Heart right ventricle (tissue), 16 donors: ENCODE measurements around the gene COX5B. TPM values are rescaled to one million over a fixed set of nuclear protein-coding genes. Genes with fewer than 3 reads are reported as not detected.

Experiments used
- ATAC-seq, 8 donors: fragments of 200-7000 bp; cut with Tn5 transposase; one replicate each; pipeline ENCODE4 v1.9.1; 2020; ENCODE audit warnings: mild to moderate bottlenecking in 8 of 8, moderate library complexity in 8 of 8, moderate number of reproducible peaks in 1 of 8
- DNase-seq, 2 donors: peaks; one replicate each; pipeline ENCODE4 v3.0.0-alpha.2; 2020
- H3K27ac ChIP-seq, 10 donors: fragments of 200-600 bp; sonication (generic) in 2 of 10; one replicate each; pipeline versions ENCODE4 v1.5.0 to v1.8.0; 2020 to 2022; ENCODE audit warnings: mild to moderate bottlenecking in 3 of 10
- H3K27me3 ChIP-seq, 7 donors: fragments of 200-600 bp; one replicate each; pipeline ENCODE4 v1.8.0; 2021 to 2022; ENCODE audit warnings: mild to moderate bottlenecking in 2 of 7
- H3K36me3 ChIP-seq, 9 donors: fragments of 200-600 bp; sonication (generic) in 1 of 9; one replicate each; pipeline versions ENCODE4 v1.5.0 to v1.8.0; 2020 to 2022; ENCODE audit warnings: mild to moderate bottlenecking in 2 of 9
- H3K4me1 ChIP-seq, 9 donors: fragments of 200-600 bp; sonication (generic) in 1 of 9; one replicate each; pipeline versions ENCODE4 v1.5.0 to v1.8.0; 2020 to 2022; ENCODE audit warnings: mild to moderate bottlenecking in 4 of 9
- H3K4me3 ChIP-seq, 10 donors: fragments of 200-600 bp; sonication (generic) in 2 of 10; one replicate each; pipeline versions ENCODE4 v1.5.0 to v1.8.0; 2020 to 2022; ENCODE audit warnings: mild to moderate bottlenecking in 7 of 10, moderate library complexity in 2 of 10
- H3K9me3 ChIP-seq, 11 donors: fragments of 200-600 bp in 10 of 11; sonication (generic) in 2 of 11; one replicate each; pipeline versions ENCODE4 v1.5.0 to v1.8.0; 2013 to 2022; ENCODE audit warnings: mild to moderate bottlenecking in 2 of 11, control low read depth in 1 of 11, moderate library complexity in 1 of 11
- WGBS, 2 donors: extraction: QIAGEN DNeasy Blood & Tissue Kit; methylation state at CpG; one replicate each; pipeline ENCODE4 v1.1.7; 2013; ENCODE audit warnings: inconsistent platforms in 1 of 2; 5-methylcytosine and 5-hydroxymethylcytosine counted together
- intact Hi-C, 10 donors: fragments of 100-400 bp; cut with DNase I; formaldehyde crosslinking; loops; one replicate each; pipeline versions ENCODE4 v1.11.1 to v1.14.2; 2022
- polyA plus RNA-seq, 2 donors: library from polyadenylated mRNA; stranded (reverse); fragments of 200-250 nt; gene quantifications; one replicate each; pipeline ENCODE4 v1.2.3, GENCODE V29; 2013
- total RNA-seq, 10 donors: library from RNA; stranded (reverse); fragmentation: NEBNext Ultra II Directional in 3 of 10; extraction: Animal tissue kit (Norgen Biotek cat#: 25700) in 3 of 10; gene quantifications; one replicate each; pipeline versions ENCODE4 v1.2.1 to v1.2.4, GENCODE V29; 2021 to 2023
- TF ChIP-seq, protein P1 (sequence below), 9 donors: fragments of 200-600 bp; sonication (generic) in 2 of 9; IDR thresholded peaks; one replicate each; pipeline versions ENCODE4 v1.5.0 to v1.8.0; 2021 to 2022; ENCODE audit warnings: antibody characterized with exemption in 9 of 9, mild to moderate bottlenecking in 5 of 9, moderate library complexity in 1 of 9
- donor health status: Arrhythmogenic right ventricular cardiomyopathy.
- donor health status: ischemic (EF 13 %, LVEDD 7.1; RV severe dilation, severe dysfunction).
- donor health status: healthy with polysubstance abuse.
- donor health status: DM: no; HTN: yes; CAD: no.
- donor health status: DM: no; HTN: no; CAD: no.
- donor health status: ischemic (EF 25% LVEDD 6.9; RV normal size, moderate dysfunction).
- donor health status: ischemic (EF 25% LVEDD 5.7; RV mildly dilated, moderate dysfunction).
- donor health status: healthy.
- donor health status: DM: yes; HTN: yes; CAD: no.
- donor health status: Ischemic cardiomyopathy.
- donor health status: ischemic (EF 35%, LVEDD 5.7; RV mildly dilated, moderate dysfunction).
- donor health status: nonischemic (EF 11% LVEDD 7.7; RV severe dilation, severe dysfunction).
- donor health status: DM: yes; HTN: yes; CAD: no.
- donor health status: PGD.
- donor health status: ischemic (EF 29% LVEDD 5.4; RV normal size, mild dysfunction).
- donor health status: nonischemic (EF 23%, LVEDD 6.1; RV moderate dilation, normal function).

COX5B gene
- total and polyA plus RNA-seq, 12 donors: 886 to 5,403 (median 1,311) TPM

DNA sequence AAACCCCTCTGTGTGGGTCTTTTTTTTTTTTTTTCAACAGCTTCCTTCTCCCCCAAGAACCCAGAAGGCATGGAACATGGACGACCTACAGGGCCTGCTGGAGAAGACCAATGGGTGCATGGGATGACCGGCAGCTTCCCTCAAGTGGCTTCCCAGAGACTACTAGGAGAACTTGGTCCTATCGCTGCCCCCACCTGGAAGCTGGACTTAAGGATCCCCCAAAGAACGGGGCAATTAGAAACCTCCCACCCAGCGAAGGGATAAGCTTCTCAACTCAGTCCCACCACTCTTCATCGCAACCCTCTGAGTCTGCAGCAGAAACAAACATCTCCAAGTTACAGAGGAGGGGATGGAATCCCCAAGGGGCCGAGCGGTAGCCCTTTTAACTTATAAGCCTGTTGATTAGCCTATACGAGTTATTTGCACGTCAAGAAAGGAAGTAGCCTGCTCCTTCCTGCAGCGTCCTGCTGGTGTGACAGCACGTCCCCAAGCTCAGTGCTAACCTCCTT is 16.6 kb downstream of the COX5B start:
- intact Hi-C loops: loop anchor here in 3 of 10 donors (2.0 kb wide), 1 partner anchor 16 kb away; the partner anchor contains the start of gene COX5B (in 3 of the 3)
- WGBS, 2 donors: 28 to 30% methylated on average over 12 of the region's 12 CpGs
- Histone ChIP-seq H3K4me3 (peak overlapping the region; percentile 56 to 87 (median 68)), H3K4me1 (peaks cover 0 to 38% (median 31%) of the 10 kb centered on the region in 9 donors), H3K27me3 (no peaks in the 10 kb centered on the region), H3K9me3 (no peaks in the 10 kb centered on the region), H3K36me3 (peaks cover 0 to 28% (median 20%) of the 10 kb centered on the region in 9 donors), H3K27ac (peak overlapping the region; percentile 84 to 100 (median 96))
- no peak for ATAC-seq
- TF ChIP-seq, protein P1, sequence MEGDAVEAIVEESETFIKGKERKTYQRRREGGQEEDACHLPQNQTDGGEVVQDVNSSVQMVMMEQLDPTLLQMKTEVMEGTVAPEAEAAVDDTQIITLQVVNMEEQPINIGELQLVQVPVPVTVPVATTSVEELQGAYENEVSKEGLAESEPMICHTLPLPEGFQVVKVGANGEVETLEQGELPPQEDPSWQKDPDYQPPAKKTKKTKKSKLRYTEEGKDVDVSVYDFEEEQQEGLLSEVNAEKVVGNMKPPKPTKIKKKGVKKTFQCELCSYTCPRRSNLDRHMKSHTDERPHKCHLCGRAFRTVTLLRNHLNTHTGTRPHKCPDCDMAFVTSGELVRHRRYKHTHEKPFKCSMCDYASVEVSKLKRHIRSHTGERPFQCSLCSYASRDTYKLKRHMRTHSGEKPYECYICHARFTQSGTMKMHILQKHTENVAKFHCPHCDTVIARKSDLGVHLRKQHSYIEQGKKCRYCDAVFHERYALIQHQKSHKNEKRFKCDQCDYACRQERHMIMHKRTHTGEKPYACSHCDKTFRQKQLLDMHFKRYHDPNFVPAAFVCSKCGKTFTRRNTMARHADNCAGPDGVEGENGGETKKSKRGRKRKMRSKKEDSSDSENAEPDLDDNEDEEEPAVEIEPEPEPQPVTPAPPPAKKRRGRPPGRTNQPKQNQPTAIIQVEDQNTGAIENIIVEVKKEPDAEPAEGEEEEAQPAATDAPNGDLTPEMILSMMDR (IDR thresholded peaks at IDR 0.05): no peak
- no peak for DNase-seq

DNA sequence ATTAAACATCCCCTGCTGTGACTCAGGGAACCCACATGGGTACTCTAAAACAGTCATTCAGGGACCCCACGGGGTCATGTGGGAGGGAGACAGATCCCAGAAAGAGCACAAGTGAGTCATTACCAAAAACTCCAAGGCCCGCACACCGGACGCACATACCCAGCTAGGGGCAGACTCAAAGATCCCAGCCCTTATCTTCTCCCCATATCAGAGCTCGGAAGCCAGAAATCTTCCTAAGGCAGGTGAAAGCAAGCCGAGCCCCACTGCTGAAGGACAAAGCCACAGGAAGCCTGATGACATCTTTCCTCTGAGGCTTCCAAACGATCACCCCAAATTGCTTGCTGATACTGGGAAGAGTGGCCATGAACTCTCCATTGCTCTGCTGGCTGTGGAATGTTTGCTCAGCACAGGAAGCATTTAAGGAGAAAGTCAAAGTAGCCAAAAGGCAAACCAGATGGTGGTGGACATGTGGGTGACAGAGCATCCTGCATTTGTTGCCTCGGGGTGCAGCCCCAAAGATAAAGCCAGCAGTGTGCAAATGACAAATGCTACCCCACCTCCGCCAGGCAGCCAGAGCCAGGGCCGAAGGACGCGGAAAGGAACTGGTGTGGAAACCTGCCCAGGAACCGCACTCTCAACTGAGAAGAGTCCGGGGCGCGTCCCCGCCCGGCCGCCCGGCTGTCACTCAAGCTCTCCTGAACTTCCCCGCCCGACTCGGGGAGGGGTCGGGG is 17.2 kb downstream of the COX5B start:
- DNase-seq: peak; percentile 74 to 77
- Histone ChIP-seq H3K4me1 (peaks cover 0 to 38% (median 31%) of the 10 kb centered on the region in 9 donors), H3K27ac (peak overlapping the region; percentile 84 to 100 (median 96)), H3K27me3 (no peaks in the 10 kb centered on the region), H3K9me3 (no peaks in the 10 kb centered on the region), H3K36me3 (peaks cover 0 to 22% (median 13%) of the 10 kb centered on the region in 9 donors), H3K4me3 (peak overlapping the region; percentile 56 to 87 (median 68))
- ATAC-seq: peak; percentile 18 to 54 (median 52)
- intact Hi-C loops: loop anchor here in 4 of 10 donors (1.0 to 2.0 kb wide), 2 partner anchors 16 to 18 kb away; partner anchors contain the start of gene COX5B (in 3 of the 4)
- TF ChIP-seq, protein P1 (IDR thresholded peaks at IDR 0.05): no peak
- WGBS, 2 donors: 1% methylated on average over 24 of the region's 24 CpGs

DNA sequence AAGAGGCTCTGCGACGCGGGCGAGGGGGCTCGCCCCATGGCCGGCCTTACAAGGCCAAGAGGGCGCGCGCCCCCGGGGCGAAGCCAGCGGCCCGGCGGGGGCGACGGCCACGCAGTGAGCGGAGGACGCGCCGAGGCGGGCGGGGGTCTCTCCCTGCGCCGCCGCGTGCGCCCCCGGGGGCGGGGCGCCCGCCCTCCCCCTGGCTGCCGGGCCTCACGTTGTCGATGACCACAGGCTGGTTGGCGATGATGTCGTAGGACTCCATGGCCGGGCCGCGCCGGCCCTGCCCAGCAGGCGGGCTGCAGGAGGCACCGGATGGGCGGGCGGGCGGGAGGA is 17.7 kb downstream of the COX5B start:
- Histone ChIP-seq H3K27ac (peak overlapping the region; percentile 84 to 100 (median 96)), H3K27me3 (no peaks in the 10 kb centered on the region), H3K4me1 (peaks cover 0 to 38% (median 31%) of the 10 kb centered on the region in 9 donors), H3K4me3 (peak overlapping the region; percentile 56 to 87 (median 68)), H3K9me3 (no peaks in the 10 kb centered on the region), H3K36me3 (peaks cover 0 to 19% (median 8%) of the 10 kb centered on the region in 9 donors)
- intact Hi-C loops: loop anchor here in 4 of 10 donors (1.0 to 2.0 kb wide), 2 partner anchors 17 to 18 kb away; partner anchors contain the start of gene COX5B (in 3 of the 4)
- ATAC-seq (no peak), DNase-seq (no peak)
- WGBS, 2 donors: 0 to 1% methylated on average over 34 to 46 of the region's 46 CpGs
- TF ChIP-seq, protein P1 (IDR thresholded peaks at IDR 0.05): no peak

DNA sequence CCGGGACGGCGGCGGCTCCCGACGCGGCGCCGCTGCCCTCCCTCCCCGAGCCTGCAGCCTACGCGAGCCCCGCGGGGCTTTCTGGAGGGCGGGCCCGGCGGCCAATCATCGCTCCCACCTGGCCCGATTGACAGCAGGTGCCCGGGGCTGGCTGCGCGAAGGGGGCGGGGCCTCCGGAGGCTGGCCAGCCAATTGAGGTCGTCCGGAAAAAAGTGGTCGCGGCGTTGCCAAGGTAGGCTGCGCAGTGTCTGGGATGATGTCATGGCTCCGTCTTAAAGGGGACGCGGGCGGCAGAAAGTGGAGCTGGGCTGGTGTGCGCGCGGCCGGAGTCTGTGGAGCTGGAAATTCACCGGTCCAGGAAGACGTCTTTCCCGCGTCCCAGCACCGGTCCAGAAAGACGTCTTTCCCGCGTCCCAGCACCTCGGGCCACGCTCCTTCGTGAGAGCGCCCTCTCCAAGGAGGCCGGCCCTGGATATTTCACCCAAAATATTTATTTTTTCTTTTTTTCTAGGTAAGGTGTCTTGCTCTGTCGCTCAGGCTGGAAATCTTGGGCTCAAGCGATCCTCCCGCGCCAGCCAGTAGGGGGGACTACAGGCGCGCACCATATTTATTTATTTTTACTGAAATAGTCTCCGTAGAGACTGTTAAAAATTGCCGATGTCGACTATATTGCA is 18.2 kb downstream of the COX5B start, which contains the start of gene ACTR1B:
Gene ACTR1B, minus strand, starts transcription at position 83 of the 674 bp plus-strand sequence. CDS start 154 bp downstream, outside the sequence.
- TF ChIP-seq, protein P1 (IDR thresholded peaks at IDR 0.05): peak; percentile 35 to 80 (median 56)
- peaks cover 0 to 38% (median 31%) of the 10 kb centered on the region in 9 donors for H3K4me1 ChIP-seq
- ATAC-seq (peak; percentile 95 to 97 (median 96)), DNase-seq (peak; percentile 97 to 98)
- intact Hi-C loops: loop anchor here in 6 of 10 donors (1.0 to 2.0 kb wide), 5 partner anchors 17 to 73 kb away; partner anchors contain the start of gene COX5B (in 3 of the 6)
- H3K27me3 ChIP-seq: no peaks in the 10 kb centered on the region
- 0 to 1% methylated on average over 52 to 60 of the region's 60 CpGs for WGBS, 2 donors
- H3K36me3 ChIP-seq: peaks cover 0 to 16% (median 3%) of the 10 kb centered on the region in 9 donors
- H3K27ac ChIP-seq: peak within 1 kb of the TSS; percentile 84 to 100 (median 96)
- H3K4me3 ChIP-seq: peak within 1 kb of the TSS; percentile 56 to 87 (median 68)
- H3K9me3 ChIP-seq: no peaks in the 10 kb centered on the region
